Breast epithelium (tissue), 4 donors: ENCODE results near the gene NEURL1. TPM values are rescaled to one million over a fixed set of nuclear protein-coding genes. Genes with fewer than 3 reads are reported as not detected.

Source experiments
- DNase-seq, 2 donors: peaks; one replicate each; pipeline ENCODE4 v3.0.0-alpha.2; 2019; ENCODE audit warnings: low spot score in 2 of 2
- H3K27ac ChIP-seq, 2 donors: fragments of 200-600 bp; sonication (generic) in 1 of 2; one replicate each; pipeline ENCODE4 v1.5.1; 2016 to 2019; ENCODE audit warnings: mild to moderate bottlenecking in 1 of 2
- H3K27me3 ChIP-seq, 2 donors: fragments of 200-600 bp; sonication (generic) in 1 of 2; one replicate each; pipeline versions ENCODE4 v1.5.1 to v1.6.0; 2017 to 2019; ENCODE audit warnings: control low read depth in 1 of 2, mild to moderate bottlenecking in 1 of 2
- H3K36me3 ChIP-seq: fragments of 200-600 bp; one replicate; pipeline ENCODE4 v1.5.1; 2019
- H3K4me1 ChIP-seq, 2 donors: fragments of 200-600 bp; sonication (generic); one replicate each; pipeline ENCODE4 v1.5.1; 2016 to 2019; ENCODE audit warnings: control low read depth in 1 of 2
- H3K4me3 ChIP-seq, 3 donors: fragments of 200-600 bp; sonication (generic); 1 replicate in 2 of 3; 2 replicates in 1 of 3; pipeline ENCODE4 v1.5.1; 2016 to 2019; ENCODE audit warnings: mild to moderate bottlenecking in 3 of 3, moderate library complexity in 2 of 3
- H3K9me3 ChIP-seq, 2 donors: fragments of 200-600 bp; sonication (generic) in 1 of 2; one replicate each; pipeline ENCODE4 v1.5.1; 2016 to 2019; ENCODE audit warnings: control low read depth in 1 of 2
- POLR2A ChIP-seq: fragments of 450-650 bp; IDR thresholded peaks from one replicate; pipeline ENCODE4 v1.6.1; 2016; ENCODE audit warnings: antibody characterized with exemption, mild to moderate bottlenecking, moderate library complexity
- POLR2AphosphoS5 ChIP-seq, 3 donors: sonication (generic); formaldehyde crosslinking; IDR thresholded peaks; one replicate each; pipeline ENCODE4 v1.6.1; 2017; ENCODE audit warnings: antibody characterized with exemption in 3 of 3
- intact Hi-C: fragments of 100-400 bp; cut with DNase I; formaldehyde crosslinking; loops from one replicate; pipeline ENCODE4 v1.15.1; 2023; ENCODE audit warnings: low total_unique reads
- total RNA-seq, 3 donors: library from RNA; depleted of rRNA; stranded (reverse); fragments of >200 nt; gene quantifications; one replicate each; pipeline ENCODE4 v1.1.0, GENCODE V29; 2016
- TF ChIP-seq, protein P1 (sequence below), 3 donors: fragments of 450-650 bp; IDR thresholded peaks; one replicate each; pipeline ENCODE4 v1.5.1; 2016 to 2017; ENCODE audit warnings: antibody characterized with exemption in 3 of 3, mild to moderate bottlenecking in 3 of 3, moderate library complexity in 3 of 3

The NEURL1 gene
- total RNA-seq, 3 donors from 2014 or later, result 0.16 to 1.5 (median 0.33) TPM

DNA sequence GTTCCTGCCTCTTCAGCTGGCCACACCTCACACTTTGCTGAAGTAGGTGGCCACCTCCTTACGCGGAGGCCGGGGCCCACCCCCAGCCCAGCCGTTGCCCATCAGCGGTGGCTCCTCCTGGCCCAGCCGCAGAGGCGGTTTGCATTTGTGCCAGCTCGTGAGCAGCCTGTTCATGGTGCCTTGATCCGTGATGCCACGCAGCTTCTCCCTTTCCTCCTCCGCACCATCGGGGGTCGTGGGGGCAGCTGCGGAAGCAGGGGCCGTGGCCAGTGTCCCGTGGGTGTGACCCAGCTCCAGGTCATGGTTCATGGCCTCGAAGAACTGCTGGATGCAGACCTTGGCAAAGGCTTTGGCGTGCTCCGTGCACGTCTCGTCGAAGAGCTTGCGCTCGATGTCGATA lies 38.3 kb upstream of the NEURL1 start:
- no peaks in the 10 kb centered on the region for H3K27me3 ChIP-seq
- no peaks in the 10 kb centered on the region for H3K36me3 ChIP-seq
- H3K9me3 ChIP-seq, result no peaks in the 10 kb centered on the region
- intact Hi-C loops, result no loop called here
- TF ChIP-seq, protein P1, sequence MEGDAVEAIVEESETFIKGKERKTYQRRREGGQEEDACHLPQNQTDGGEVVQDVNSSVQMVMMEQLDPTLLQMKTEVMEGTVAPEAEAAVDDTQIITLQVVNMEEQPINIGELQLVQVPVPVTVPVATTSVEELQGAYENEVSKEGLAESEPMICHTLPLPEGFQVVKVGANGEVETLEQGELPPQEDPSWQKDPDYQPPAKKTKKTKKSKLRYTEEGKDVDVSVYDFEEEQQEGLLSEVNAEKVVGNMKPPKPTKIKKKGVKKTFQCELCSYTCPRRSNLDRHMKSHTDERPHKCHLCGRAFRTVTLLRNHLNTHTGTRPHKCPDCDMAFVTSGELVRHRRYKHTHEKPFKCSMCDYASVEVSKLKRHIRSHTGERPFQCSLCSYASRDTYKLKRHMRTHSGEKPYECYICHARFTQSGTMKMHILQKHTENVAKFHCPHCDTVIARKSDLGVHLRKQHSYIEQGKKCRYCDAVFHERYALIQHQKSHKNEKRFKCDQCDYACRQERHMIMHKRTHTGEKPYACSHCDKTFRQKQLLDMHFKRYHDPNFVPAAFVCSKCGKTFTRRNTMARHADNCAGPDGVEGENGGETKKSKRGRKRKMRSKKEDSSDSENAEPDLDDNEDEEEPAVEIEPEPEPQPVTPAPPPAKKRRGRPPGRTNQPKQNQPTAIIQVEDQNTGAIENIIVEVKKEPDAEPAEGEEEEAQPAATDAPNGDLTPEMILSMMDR (IDR thresholded peaks at IDR 0.05), result no peak
- TF ChIP-seq POLR2A (no peak), POLR2AphosphoS5 (IDR thresholded peaks at IDR 0.05) (no peak)
- no peak for DNase-seq
- H3K4me1 ChIP-seq, result peaks cover 3 to 5% of the 10 kb centered on the region in 2 donors
- no peak overlapping the region for H3K27ac ChIP-seq
- no peak overlapping the region for H3K4me3 ChIP-seq

DNA sequence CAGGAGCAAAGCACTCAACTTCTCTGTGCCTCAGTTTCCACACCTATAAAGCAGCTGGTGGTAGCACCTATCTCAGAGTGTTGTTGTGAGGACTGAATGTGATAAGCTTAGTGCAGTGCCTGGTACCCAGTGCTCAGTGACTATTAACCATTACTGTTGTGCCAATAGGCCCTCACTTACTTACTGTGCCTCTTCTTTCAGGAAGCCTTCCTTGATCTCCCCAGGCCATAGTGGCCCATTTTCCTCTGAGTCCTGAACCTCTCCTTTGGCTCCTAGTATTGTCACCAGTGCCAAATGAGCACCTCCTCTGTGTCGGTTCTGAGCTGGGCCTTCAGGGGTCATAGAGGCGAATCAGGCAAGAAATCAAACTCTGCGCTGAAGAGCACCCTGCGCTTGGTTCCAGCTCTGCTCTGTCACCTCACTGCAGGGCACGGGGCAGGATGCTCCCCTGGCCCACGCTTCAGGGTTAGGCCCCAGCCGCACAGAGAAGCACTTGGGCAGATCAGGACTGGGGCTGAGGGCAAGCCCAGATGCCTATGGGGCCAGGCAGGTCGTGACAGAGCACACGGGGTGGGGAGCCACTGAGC lies 37.3 kb upstream of the NEURL1 start:
- H3K36me3 ChIP-seq, result no peaks in the 10 kb centered on the region
- H3K27ac ChIP-seq, result no peak overlapping the region
- TF ChIP-seq POLR2AphosphoS5 (IDR thresholded peaks at IDR 0.05) (no peak), POLR2A (no peak)
- TF ChIP-seq, protein P1 (IDR thresholded peaks at IDR 0.05), result no peak
- intact Hi-C loops, result no loop called here
- no peaks in the 10 kb centered on the region for H3K9me3 ChIP-seq
- no peak overlapping the region for H3K4me3 ChIP-seq
- no peaks in the 10 kb centered on the region for H3K27me3 ChIP-seq
- peaks cover 0 to 3% of the 10 kb centered on the region in 2 donors for H3K4me1 ChIP-seq
- DNase-seq, result no peak

DNA sequence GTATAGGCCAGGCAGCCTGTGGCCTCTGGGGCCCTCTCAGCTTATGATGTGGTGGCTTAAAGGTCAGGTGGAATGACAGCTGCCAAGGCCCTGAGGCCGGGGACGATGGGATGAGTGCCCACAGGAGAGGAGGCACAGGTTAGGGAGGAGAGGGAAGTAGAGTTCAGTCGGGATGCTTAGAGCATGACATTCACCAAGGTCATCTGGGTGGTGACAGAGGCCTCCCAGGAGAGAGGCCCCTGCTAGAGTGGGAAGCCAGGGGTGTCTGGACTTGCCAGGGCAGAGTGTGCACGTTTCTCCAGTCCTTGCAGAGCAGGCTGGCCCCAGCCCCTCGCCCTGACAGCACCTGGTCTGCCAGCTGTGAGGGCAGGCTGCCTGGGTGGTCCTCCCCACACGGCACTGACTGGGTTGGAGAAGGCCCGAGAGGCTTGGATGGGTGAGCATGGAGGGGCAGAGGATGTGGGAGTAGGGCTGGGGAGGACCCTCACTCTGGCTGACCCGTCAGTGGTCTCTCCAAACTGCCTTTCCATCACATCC lies 36.3 kb upstream of the NEURL1 start:
- Histone ChIP-seq H3K4me1 (peaks cover 0 to 3% of the 10 kb centered on the region in 2 donors), H3K27me3 (no peaks in the 10 kb centered on the region), H3K36me3 (no peaks in the 10 kb centered on the region), H3K4me3 (no peak overlapping the region), H3K9me3 (no peaks in the 10 kb centered on the region), H3K27ac (no peak overlapping the region)
- no peak for DNase-seq
- TF ChIP-seq POLR2AphosphoS5 (IDR thresholded peaks at IDR 0.05) (no peak), POLR2A (no peak)
- TF ChIP-seq, protein P1 (IDR thresholded peaks at IDR 0.05), result no peak
- intact Hi-C loops, result no loop called here

DNA sequence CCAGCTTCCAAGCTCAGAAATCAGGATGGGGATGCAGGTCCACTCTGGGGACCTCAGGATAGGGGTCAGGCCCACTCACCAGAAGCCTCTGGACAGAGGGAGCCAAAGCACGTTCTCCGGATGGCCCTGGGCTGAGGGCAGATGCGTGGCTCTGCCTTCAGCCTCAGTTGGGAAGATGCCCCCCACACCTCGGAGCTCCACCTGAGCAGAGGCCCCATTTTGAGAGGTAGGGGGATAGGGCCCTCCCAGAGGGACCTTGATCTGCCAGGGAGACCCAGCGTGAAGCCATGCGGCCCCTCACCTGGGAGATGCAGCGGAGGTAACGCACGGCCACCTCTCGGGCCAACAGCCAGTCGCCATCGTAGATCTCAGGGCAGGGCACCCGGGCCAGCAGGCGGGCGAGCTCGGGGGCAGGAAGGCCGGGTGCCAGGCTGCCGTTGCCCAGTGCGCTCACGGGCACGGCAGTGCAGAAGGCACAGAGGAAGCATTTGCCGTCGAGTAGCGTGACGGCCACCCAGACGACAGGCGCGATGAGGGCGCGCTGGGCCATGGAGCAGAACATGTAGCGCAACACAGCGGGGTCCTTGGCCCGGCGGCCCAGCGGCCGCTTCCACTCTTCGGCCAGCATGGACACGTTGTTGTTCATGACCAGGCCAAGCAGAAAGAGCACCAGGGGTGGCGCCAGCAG lies 35.5 kb upstream of the NEURL1 start:
- intact Hi-C loops, result no loop called here
- Histone ChIP-seq H3K4me3 (no peak overlapping the region), H3K27me3 (no peaks in the 10 kb centered on the region), H3K36me3 (no peaks in the 10 kb centered on the region), H3K4me1 (no peaks in the 10 kb centered on the region), H3K9me3 (no peaks in the 10 kb centered on the region), H3K27ac (no peak overlapping the region)
- DNase-seq, result no peak
- TF ChIP-seq POLR2AphosphoS5 (IDR thresholded peaks at IDR 0.05) (no peak), POLR2A (no peak)
- TF ChIP-seq, protein P1 (IDR thresholded peaks at IDR 0.05), result no peak

DNA sequence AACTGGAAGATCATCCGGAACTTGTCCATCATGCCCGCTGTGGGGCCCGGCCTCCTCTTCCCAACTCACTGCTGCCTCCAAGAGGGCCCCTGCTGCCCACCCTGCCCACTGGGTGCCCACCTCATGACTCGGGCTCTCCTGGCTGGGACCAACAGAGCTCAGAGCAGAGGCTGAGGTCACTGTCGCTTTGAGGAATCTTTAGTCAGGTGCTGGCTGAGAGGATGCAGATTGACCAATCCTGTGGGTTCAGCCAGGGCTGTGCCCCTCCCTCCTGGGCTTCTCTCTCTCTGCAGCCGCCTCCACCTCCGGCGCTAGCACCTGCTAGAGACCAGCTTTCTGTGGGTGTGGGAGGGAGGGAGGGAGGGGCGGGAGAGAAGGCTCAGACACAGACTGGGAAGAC lies 34.8 kb upstream of the NEURL1 start, which contains the start of gene CALHM1:
TSS of gene CALHM1 (minus strand) at position 181 of the 400 bp plus-strand sequence. CDS start at position 32, 149 bp downstream.
- intact Hi-C loops, result no loop called here
- DNase-seq, result no peak
- H3K27me3 ChIP-seq, result no peaks in the 10 kb centered on the region
- H3K4me3 ChIP-seq, result no peak within 1 kb of the TSS
- no peaks in the 10 kb centered on the region for H3K4me1 ChIP-seq
- TF ChIP-seq, protein P1 (IDR thresholded peaks at IDR 0.05), result no peak
- TF ChIP-seq POLR2AphosphoS5 (IDR thresholded peaks at IDR 0.05), result no peak
- TF ChIP-seq POLR2A, result no peak
- H3K36me3 ChIP-seq, result no peaks in the 10 kb centered on the region
- H3K9me3 ChIP-seq, result no peaks in the 10 kb centered on the region
- H3K27ac ChIP-seq, result no peak within 1 kb of the TSS
